Fibroblast of lung (primary cell): ENCODE measurements around the gene CTDSP1.

Source experiments
- EZH2 ChIP-seq: IDR thresholded peaks from 2 replicates; pipeline ENCODE4 v1.5.1; 2012; ENCODE audit warnings: low read length, control low read depth, mild to moderate bottlenecking; ENCODE audit errors: missing control alignments
- TF ChIP-seq, protein P1 (sequence below), 2 donors: IDR thresholded peaks in 1 of 2; conservative IDR thresholded peaks in 1 of 2; 1 replicate in 1 of 2; 2 replicates in 1 of 2; pipeline ENCODE4 v1.5.1; 2011 to 2012; ENCODE audit warnings: low read length in 2 of 2, control low read depth in 1 of 2, inconsistent platforms in 1 of 2, low read depth in 1 of 2, mild to moderate bottlenecking in 1 of 2

DNA sequence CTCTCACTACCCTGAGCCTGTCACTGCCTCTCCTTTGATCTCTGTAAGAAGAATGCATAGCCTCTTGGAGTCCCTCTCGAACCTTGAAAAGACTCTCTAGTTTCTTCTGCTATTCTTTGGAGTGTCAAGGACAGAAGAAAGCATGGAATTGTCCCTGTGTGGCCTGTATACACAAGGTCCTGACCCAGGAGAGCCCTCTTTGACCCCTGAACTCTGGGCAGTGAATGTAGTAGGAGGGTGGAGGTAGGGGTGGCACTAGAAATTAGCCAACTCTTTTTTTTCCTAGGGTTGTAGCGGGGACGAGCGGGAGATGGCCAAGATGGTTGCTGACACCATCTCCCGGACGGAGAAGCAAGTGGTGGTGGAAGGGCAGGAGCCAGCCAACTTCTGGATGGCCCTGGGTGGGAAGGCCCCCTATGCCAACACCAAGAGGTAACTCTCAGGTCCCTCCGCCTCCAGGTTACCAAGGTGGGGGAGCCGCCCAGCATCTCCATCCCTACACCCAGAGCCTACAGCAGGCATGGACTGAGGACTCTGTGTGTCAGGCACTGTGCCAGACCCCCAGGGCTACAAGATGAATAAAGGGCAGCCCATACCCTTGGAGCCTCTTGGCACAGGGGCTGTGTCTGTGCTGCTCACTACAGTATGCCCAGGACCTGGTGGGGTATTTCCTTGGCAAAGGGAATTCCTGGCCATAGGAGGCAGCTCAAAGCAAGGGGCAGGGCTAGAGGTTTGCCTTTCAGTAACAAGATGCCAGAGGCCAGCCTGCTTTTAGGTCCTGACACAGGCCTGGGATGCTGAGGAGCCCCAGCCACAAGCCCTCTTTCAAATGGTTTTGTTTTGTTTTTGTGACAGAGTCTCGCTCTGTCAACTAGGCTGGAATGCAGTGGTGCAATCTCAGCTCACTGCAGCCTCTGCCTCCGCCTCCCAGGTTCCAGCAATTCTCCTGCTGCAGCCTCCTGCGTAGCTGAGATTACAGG lies 35.6 kb downstream of the CTDSP1 start:
- TF ChIP-seq, protein P1, sequence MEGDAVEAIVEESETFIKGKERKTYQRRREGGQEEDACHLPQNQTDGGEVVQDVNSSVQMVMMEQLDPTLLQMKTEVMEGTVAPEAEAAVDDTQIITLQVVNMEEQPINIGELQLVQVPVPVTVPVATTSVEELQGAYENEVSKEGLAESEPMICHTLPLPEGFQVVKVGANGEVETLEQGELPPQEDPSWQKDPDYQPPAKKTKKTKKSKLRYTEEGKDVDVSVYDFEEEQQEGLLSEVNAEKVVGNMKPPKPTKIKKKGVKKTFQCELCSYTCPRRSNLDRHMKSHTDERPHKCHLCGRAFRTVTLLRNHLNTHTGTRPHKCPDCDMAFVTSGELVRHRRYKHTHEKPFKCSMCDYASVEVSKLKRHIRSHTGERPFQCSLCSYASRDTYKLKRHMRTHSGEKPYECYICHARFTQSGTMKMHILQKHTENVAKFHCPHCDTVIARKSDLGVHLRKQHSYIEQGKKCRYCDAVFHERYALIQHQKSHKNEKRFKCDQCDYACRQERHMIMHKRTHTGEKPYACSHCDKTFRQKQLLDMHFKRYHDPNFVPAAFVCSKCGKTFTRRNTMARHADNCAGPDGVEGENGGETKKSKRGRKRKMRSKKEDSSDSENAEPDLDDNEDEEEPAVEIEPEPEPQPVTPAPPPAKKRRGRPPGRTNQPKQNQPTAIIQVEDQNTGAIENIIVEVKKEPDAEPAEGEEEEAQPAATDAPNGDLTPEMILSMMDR (conservative IDR thresholded peaks at IDR 0.05 in 1 of 2, IDR thresholded peaks at IDR 0.05 in 1 of 2; ENCODE audit: low read depth in 1 of 2, low read length in 2 of 2): no peak
- TF ChIP-seq EZH2: no peak
